ENCODE results near the gene GALE. TPM values are rescaled to one million over a fixed set of nuclear protein-coding genes. Genes with fewer than 3 reads are reported as not detected.

GALE gene
- total and polyA plus RNA-seq, 2 of the 13 experiments (the other 11 are each of a cell fraction or from before 2014, with no cell fraction given) = 85.2 to 88.4 TPM

- TF ChIP-seq TRAFD1 (CRISPR knock-in tag; IDR thresholded peaks at IDR 0.05; ENCODE audit: borderline replicate concordance) (no peak), ZNF292 (CRISPR knock-in tag; IDR thresholded peaks at IDR 0.05; ENCODE audit: borderline replicate concordance, low read depth) (no peak), EEA1 (CRISPR knock-in tag; IDR thresholded peaks at IDR 0.05; ENCODE audit: borderline replicate concordance) (no peak; the same call in 1 of the 2 replicates), ZNF343 (CRISPR knock-in tag; IDR thresholded peaks at IDR 0.05) (peak; percentile 72; the same call in 1 of the 2 replicates), ATM (IDR thresholded peaks at IDR 0.05; ENCODE audit: borderline replicate concordance) (no peak), ZBTB1 (CRISPR knock-in tag; IDR thresholded peaks at IDR 0.05; ENCODE audit: borderline replicate concordance) (no peak), ZSCAN21 (CRISPR knock-in tag; IDR thresholded peaks at IDR 0.05; ENCODE audit: borderline replicate concordance) (no peak), ATF2 (CRISPR knock-in tag; IDR thresholded peaks at IDR 0.05) (peak; percentile 43; the same call in 1 of the 2 replicates), MLX (CRISPR knock-in tag; IDR thresholded peaks at IDR 0.05) (no peak), HNRNPK (IDR thresholded peaks at IDR 0.05; ENCODE audit: low read depth, low read length, poor library complexity, severe bottlenecking) (peak; percentile 78), ZNF710 (CRISPR knock-in tag; IDR thresholded peaks at IDR 0.05; ENCODE audit: borderline replicate concordance) (no peak), ZNF441 (CRISPR knock-in tag; IDR thresholded peaks at IDR 0.05; ENCODE audit: borderline replicate concordance) (0 out of 2 replicates have a peak, but pooled peaks have one; percentile 19), ZNF468 (CRISPR knock-in tag; IDR thresholded peaks at IDR 0.05) (no peak), ZBTB33 (CRISPR knock-in tag; IDR thresholded peaks at IDR 0.05) (no peak), ZFAT (CRISPR knock-in tag; conservative IDR thresholded peaks at IDR 0.05) (no peak), POLR2A (IDR thresholded peaks at IDR 0.05; ENCODE audit: insufficient read depth in 1 of 2, low read depth in 2 of 2, low read length in 2 of 2) (peak in 1 of 2 experiments; percentile 59; a peak in 2 of 4 replicates), ZNF12 (CRISPR knock-in tag; IDR thresholded peaks at IDR 0.05) (no peak), MTF1 (CRISPR knock-in tag; IDR thresholded peaks at IDR 0.05) (no peak; the same call in 1 of the 2 replicates), ZNF329 (CRISPR knock-in tag; IDR thresholded peaks at IDR 0.05; ENCODE audit: low read depth) (peak; percentile 70; the same call in 1 of the 2 replicates), DNMT1 (CRISPR knock-in tag; IDR thresholded peaks at IDR 0.05) (no peak), KLF12 (CRISPR knock-in tag; IDR thresholded peaks at IDR 0.05; ENCODE audit: borderline replicate concordance) (peak; percentile 45; the same call in 1 of the 2 replicates)
Observed at GRCh38 chr1:23800400-23801337, at the start of gene GALE (continued).
